Naive B cell (primary cell): Measurements from ENCODE around the gene PRRC2B. TPM values are rescaled to one million over a fixed set of nuclear protein-coding genes. Genes with fewer than 3 reads are reported as not detected.
"Not testable (repeated sequence)": the region's sequence is repeated elsewhere in the genome, so short reads cannot be mapped to it uniquely, and the experiment has no call there.

ENCODE experiments used
- ATAC-seq, 2 donors: fragments of 150-1000 bp; cut with Tn5 transposase; 2 replicates each; pipeline ENCODE4 v1.10.0; 2021; ENCODE audit warnings: low read depth in 2 of 2, mild to moderate bottlenecking in 2 of 2, moderate library complexity in 2 of 2
- DNase-seq: peaks from one replicate; pipeline ENCODE4 v3.0.0; 2022
- H3K27ac Mint-ChIP-seq, 6 donors: one replicate each; pipeline ENCODE4 v1.8.0; 2020 to 2022; ENCODE audit warnings: mild to moderate bottlenecking in 6 of 6, mixed read lengths in 6 of 6, moderate library complexity in 5 of 6, inconsistent platforms in 2 of 6
- H3K27me3 Mint-ChIP-seq, 3 donors: one replicate each; pipeline ENCODE4 v1.8.0; 2021 to 2022; ENCODE audit warnings: mixed read lengths in 3 of 3, mild to moderate bottlenecking in 1 of 3
- H3K36me3 Mint-ChIP-seq, 2 donors: one replicate each; pipeline ENCODE4 v1.8.0; 2020 to 2022; ENCODE audit warnings: mixed read lengths in 2 of 2, inconsistent platforms in 1 of 2, mild to moderate bottlenecking in 1 of 2
- H3K4me1 Mint-ChIP-seq, 3 donors: one replicate each; pipeline ENCODE4 v1.8.0; 2020 to 2022; ENCODE audit warnings: mixed read lengths in 3 of 3, inconsistent platforms in 1 of 3, mild to moderate bottlenecking in 1 of 3, moderate library complexity in 1 of 3
- H3K4me3 Mint-ChIP-seq, 8 donors: one replicate each; pipeline ENCODE4 v1.8.0; 2020 to 2022; ENCODE audit warnings: mild to moderate bottlenecking in 8 of 8, mixed read lengths in 8 of 8, moderate library complexity in 8 of 8, inconsistent platforms in 2 of 8
- H3K9me3 Mint-ChIP-seq, 7 donors: one replicate each; pipeline ENCODE4 v1.8.0; 2020 to 2022; ENCODE audit warnings: mixed read lengths in 7 of 7, mild to moderate bottlenecking in 5 of 7, inconsistent platforms in 2 of 7, moderate library complexity in 1 of 7
- polyA plus RNA-seq, 6 donors: library from polyadenylated mRNA; unstranded; fragments of 300-500 nt; fragmentation: Illumina TruSeq; gene quantifications; one replicate each; pipeline ENCODE4 v1.2.3, GENCODE V29; 2021; ENCODE audit warnings: low read depth in 6 of 6

PRRC2B gene
- polyA plus RNA-seq, 6 donors from 2014 or later: 6.9 to 52.8 (median 15.4) TPM

DNA sequence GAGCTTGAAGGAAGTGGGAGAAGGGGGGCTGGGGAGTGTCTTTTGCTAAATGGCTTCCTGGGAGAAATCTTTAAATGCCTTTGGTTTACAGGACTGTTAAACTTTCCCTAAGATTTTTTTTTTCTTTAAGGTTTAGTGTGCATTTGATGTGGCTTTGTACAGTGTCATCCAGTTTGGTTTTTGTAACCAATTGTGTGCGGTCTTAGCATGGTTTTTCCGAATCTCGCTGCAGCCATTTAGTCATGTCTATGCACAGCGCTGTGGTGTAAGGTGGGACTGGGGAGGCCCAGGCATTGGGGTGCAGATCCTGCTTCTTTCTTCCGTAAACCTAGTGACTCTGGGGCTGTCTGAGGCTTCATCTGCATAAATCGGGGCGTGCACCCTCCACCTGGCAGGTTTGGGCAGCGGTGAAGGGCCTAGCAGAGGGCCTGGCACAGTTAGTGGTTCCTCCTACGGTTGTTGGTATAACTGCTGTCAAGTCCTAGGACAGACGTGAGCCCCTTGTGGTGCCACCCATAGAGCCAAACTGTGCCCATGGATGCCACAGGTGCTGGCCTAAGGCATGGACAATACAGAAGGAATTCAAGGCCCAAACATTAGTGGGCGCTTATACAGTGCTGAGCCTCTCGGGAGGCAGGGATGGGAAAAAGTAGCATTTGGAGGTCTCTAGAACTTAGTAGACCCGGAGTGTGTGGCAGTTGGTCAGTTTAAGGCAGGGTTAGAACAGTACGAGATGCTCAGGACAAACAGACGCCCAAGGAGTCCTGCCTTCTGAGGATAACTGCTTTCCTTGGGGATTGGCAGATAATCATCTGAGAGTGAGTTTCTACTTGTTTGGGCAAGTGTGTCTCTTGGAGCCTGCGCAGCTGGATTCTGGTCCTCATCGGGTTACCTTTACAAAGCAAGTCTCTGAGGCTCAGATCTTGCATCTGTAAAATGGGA is 1.5 kb downstream of the PRRC2B start:
- H3K36me3 Mint-ChIP-seq: no peaks in the 10 kb centered on the region
- H3K9me3 Mint-ChIP-seq: no peaks in the 10 kb centered on the region
- peaks cover 53 to 62% (median 54%) of the 10 kb centered on the region in 3 donors for H3K4me1 Mint-ChIP-seq
- no peaks in the 10 kb centered on the region for H3K27me3 Mint-ChIP-seq
- H3K27ac Mint-ChIP-seq: peak overlapping the region; percentile 89 to 99 (median 98)
- DNase-seq (peak; percentile 89), ATAC-seq (peak; percentile 79 to 82)
- peak overlapping the region; percentile 79 to 95 (median 94) for H3K4me3 Mint-ChIP-seq

DNA sequence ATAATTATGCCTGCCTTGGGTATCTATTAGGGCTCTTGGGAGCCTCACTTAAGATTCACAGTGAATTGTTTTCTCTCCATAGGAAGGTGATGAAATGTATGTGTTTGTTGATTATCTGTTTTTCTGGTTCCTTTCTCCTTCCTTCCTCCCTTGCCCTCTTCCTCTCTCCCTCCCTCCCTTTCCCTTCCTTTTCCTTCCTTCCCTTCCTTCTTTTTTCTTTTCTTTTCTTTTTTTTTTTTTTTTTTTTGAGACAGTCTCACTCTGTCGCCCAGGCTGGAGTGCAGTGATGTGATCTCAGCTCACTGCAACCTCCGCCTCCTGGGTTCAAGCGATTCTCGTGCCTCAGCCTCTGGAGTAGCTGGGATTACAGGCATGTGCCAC is 2.2 kb downstream of the PRRC2B start:
- not testable (repeated sequence) for ATAC-seq, DNase-seq, H3K36me3 Mint-ChIP-seq, H3K9me3 Mint-ChIP-seq, H3K27me3 Mint-ChIP-seq
- H3K4me3 Mint-ChIP-seq: peak overlapping the region; percentile 79 to 95 (median 94)
- peak overlapping the region; percentile 44 to 99 (median 96) for H3K27ac Mint-ChIP-seq
- H3K4me1 Mint-ChIP-seq: peaks cover 54 to 68% (median 61%) of the 10 kb centered on the region in 3 donors

DNA sequence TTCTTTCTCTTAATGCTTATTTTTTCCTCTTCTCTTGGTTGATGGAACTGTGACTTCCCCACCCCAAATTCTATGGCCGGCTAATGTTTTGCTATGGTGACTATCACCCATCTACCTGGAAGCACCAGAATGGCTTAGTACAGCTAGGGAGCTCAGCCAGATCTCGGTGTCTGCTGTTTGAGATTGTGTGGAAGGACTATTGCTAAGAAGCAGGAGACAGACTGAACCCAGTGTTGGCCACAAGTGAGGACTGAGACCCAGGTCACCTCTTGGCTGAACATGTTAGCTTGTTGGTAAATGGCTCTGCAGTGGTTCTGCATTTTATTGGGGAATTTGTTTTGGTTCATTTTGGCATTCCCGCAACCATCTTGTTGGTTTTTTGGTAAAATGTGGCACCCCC is 2.7 kb downstream of the PRRC2B start:
- H3K27ac Mint-ChIP-seq: peak overlapping the region; percentile 27 to 98 (median 86)
- ATAC-seq (no peak), DNase-seq (no peak)
- H3K27me3 Mint-ChIP-seq: no peaks in the 10 kb centered on the region
- no peaks in the 10 kb centered on the region for H3K36me3 Mint-ChIP-seq
- H3K4me3 Mint-ChIP-seq: peak overlapping the region; percentile 30 to 95 (median 72)
- H3K9me3 Mint-ChIP-seq: no peaks in the 10 kb centered on the region
- peaks cover 57 to 71% (median 64%) of the 10 kb centered on the region in 3 donors for H3K4me1 Mint-ChIP-seq

DNA sequence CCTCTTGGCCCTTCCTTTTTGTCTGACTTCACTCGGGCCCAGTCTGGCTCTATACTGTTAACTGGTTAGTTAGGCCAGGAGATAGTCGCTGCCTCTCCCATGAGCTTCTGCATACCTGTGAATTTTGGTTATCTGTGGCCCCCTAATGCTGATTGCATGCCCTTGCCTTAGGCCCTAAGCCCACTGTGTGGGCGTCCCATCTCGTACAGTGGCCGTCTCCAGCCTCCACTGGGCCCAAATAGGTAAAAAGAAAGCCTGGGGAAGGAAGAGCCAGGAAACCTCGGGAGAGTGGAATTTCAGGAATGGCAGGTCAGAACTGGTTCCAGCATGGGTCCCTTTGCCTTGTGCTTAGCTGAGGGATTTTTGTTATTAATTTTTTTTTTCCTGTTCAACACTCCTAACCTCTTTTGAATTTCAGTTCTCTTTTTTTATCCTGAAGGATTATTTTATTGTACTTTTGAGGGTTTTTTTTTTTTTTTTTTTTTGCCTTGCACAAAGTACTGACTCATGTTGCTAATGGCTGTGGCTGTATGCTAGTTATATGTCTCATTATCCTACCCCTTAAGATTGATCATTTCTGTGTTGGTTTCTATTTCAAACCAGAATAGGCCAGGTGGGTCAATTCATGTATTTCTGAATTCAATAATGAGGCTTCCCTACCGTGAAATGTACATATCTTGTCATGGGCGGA is 3.4 kb downstream of the PRRC2B start:
- no peak for ATAC-seq
- Mint-ChIP-seq H3K4me3 (peak overlapping the region; percentile 15 to 95 (median 73)), H3K27ac (peak overlapping the region; percentile 9 to 98 (median 86)), H3K27me3 (no peaks in the 10 kb centered on the region), H3K4me1 (peaks cover 58 to 78% (median 70%) of the 10 kb centered on the region in 3 donors), H3K36me3 (no peaks in the 10 kb centered on the region), H3K9me3 (no peaks in the 10 kb centered on the region)
- no peak for DNase-seq

DNA sequence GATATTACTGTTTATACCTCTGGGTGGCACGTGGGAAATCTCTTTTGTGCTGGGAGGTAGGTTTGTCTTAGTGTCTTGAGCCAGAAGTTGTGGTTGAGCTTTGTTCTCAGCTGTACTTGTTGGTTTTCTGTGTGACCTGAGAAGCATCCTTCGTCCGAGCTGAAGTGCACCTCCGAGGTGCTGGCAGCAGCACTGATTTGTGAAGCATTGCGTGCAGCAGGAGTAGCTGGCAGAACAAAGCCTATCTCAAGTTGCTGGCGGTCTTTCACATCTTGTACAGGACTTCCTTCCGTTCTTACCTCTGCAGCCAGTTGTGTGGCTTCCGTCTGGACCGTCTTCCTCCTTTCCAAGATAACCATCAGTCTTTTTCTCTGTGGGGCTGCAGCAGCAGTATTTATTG is 4.3 kb downstream of the PRRC2B start:
- Mint-ChIP-seq H3K9me3 (no peaks in the 10 kb centered on the region), H3K27ac (peak overlapping the region; percentile 33 to 98 (median 89)), H3K4me1 (peaks cover 63 to 82% (median 77%) of the 10 kb centered on the region in 3 donors), H3K4me3 (peak overlapping the region; percentile 36 to 92 (median 82)), H3K36me3 (no peaks in the 10 kb centered on the region), H3K27me3 (no peaks in the 10 kb centered on the region)
- DNase-seq (peak; percentile 41), ATAC-seq (peak in 1 of 2 donors; percentile 3)

DNA sequence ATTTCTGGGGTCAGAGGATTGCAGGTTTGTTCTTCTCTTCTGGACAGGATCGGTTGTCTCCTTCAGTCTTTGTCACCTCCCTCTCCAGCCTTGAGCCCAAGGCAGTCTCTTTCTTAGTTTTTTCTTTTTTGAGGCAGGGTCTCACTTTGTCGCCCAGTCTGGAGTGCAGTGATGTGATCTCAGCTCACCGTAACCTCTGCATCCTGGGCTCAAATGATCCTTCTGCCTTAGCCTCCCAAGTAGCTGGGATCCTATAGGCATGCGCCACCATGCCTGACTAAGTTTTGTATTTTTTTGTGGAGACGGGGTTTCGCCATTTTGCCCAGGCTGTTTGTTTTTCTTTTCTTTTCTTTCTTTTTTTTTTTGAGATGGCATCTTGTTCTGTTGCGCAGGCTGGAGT is 6.1 kb downstream of the PRRC2B start:
- Mint-ChIP-seq H3K4me1 (peaks cover 66 to 94% (median 75%) of the 10 kb centered on the region in 3 donors), H3K36me3 (no peaks in the 10 kb centered on the region), H3K27me3 (no peaks in the 10 kb centered on the region), H3K4me3 (peak overlapping the region in 3 of 8 donors; percentile 39 to 43 (median 40)), H3K9me3 (no peaks in the 10 kb centered on the region), H3K27ac (peak overlapping the region in 2 of 6 donors; percentile 18 to 58)
- DNase-seq (no peak), ATAC-seq (no peak)

DNA sequence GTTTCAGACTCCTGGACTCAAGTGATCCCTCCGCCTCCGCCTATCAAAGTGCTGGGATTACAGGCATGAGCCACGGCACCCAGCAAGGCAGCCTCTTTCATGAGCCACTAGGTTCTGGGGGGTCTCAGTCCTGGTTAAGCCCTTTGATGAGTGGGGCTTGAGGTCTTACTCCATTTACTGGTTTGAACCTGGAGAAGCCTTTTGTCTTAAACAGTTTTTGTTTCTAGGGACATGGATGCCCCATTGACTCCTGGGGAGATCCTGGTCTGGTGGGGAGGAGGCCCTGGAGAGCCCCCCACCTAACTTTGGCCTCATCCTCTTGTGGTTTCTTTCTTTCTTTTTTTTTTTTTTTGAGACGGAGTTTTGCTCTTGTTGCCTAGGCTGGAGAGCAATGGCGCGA is 6.7 kb downstream of the PRRC2B start:
- Mint-ChIP-seq H3K9me3 (no peaks in the 10 kb centered on the region), H3K4me3 (no peak overlapping the region), H3K27ac (peak overlapping the region in 4 of 6 donors; percentile 13 to 72 (median 48)), H3K4me1 (peaks cover 67 to 94% (median 75%) of the 10 kb centered on the region in 3 donors), H3K27me3 (no peaks in the 10 kb centered on the region), H3K36me3 (no peaks in the 10 kb centered on the region)
- DNase-seq: no peak
- ATAC-seq: no peak

DNA sequence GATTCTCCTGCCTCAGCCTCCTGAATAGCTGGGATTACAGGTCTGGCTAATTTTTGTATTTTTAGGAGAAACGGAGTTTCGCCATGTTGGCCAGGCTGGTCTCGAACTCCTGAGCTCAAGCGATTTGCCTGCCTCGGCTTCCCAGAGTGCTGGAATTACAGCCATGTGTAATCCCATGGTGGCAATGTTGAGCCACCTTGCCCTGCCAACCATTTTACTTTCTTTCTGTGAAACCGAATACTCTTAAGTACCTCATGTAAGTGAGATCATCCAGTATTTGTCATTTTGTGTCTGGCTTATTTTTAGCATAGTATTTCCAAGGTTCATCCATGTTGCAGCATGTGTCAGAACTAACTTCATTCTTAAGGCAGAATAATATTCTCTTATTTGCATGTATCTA is 8.2 kb downstream of the PRRC2B start:
- H3K4me3 Mint-ChIP-seq: peak overlapping the region in 2 of 8 donors; percentile 14 to 59

DNA sequence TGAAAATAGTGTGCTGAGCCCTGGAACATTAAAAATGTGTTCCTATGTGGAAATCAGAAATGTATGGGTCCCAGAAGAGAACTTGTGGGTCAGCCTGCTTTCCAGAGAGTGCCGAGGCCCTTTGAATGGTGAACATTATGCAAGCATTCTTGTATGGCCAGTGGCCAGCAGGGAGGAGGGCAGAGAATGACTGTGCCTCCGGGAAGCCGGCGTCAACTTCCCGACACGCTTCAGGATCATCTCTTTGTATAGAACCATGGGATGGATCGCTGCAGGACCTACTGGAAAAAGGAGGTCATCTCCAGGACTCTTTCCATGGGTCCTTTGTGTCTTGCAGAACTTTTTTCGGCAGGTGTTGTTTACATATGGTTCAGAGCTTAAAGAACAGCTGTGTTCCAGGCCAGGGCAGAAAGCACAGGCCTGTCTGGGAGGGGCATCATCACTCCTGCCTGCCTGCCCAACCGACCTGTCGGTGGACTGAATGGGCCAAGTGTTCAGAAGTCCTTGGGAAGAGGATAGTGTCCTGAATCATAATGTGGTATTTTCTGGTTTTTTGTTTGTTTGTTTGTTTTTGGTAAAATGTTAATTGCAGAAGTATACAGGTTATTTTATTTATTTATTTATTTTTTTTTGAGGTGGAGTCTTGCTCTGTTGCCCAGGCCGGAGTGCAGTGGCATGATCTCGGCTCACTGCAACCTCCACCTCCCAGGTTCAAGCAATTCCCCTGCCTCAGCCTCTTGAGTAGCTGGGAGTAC is 9.0 kb downstream of the PRRC2B start:
- Mint-ChIP-seq H3K9me3 (no peaks in the 10 kb centered on the region), H3K36me3 (no peaks in the 10 kb centered on the region), H3K4me3 (peak overlapping the region in 7 of 8 donors; percentile 16 to 77 (median 52)), H3K27ac (peak overlapping the region in 3 of 6 donors; percentile 61 to 76 (median 72)), H3K27me3 (no peaks in the 10 kb centered on the region), H3K4me1 (peaks cover 67 to 94% (median 77%) of the 10 kb centered on the region in 3 donors)
- no peak for DNase-seq
- ATAC-seq: no peak

More for the DNA sequence above, 8.2 kb downstream of the PRRC2B start:
- peaks cover 67 to 94% (median 77%) of the 10 kb centered on the region in 3 donors for H3K4me1 Mint-ChIP-seq
- no peaks in the 10 kb centered on the region for H3K27me3 Mint-ChIP-seq
- no peak for DNase-seq
- H3K36me3 Mint-ChIP-seq: no peaks in the 10 kb centered on the region
- no peaks in the 10 kb centered on the region for H3K9me3 Mint-ChIP-seq
- H3K27ac Mint-ChIP-seq: peak overlapping the region in 1 of 6 donors; percentile 61
- no peak for ATAC-seq

DNA sequence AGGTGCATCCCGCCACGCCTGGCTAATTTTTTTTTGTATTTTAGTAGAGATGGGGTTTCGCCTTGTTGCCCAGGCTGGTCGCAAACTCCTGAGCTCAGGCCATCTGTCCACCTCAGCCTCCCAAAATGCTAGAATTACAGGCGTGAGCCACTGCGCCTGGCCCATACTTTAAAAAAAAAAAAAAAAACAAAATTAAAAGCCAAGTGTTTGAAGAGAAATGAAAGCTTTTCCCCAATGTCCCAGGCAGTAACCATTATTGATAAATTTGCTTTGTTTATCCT is 9.5 kb downstream of the PRRC2B start:
- Mint-ChIP-seq H3K9me3 (no peaks in the 10 kb centered on the region), H3K27ac (no peak overlapping the region), H3K27me3 (no peaks in the 10 kb centered on the region), H3K36me3 (no peaks in the 10 kb centered on the region), H3K4me1 (peaks cover 67 to 94% (median 77%) of the 10 kb centered on the region in 3 donors), H3K4me3 (peak overlapping the region in 3 of 8 donors; percentile 28 to 83 (median 53))
- DNase-seq: no peak
- no peak for ATAC-seq

DNA sequence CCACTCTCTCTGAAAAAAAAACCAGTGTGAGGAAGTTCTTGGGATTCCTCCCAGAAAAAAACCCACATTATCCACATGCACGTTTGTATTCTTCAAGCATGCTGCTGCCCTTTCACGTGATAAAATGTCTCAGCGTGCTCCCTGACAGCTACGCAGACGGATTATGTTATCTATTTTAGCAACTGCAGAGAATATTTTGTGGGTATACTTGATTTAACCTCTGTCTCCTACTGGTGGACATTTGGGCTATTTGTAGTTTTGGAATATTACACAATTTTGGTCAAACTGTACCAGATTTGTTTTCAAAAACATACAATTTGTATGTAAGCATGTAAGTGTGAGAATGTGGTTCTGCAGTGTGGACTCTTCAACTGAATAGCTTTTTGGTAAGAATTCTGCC is 10.7 kb downstream of the PRRC2B start:
- Mint-ChIP-seq H3K27me3 (no peaks in the 10 kb centered on the region), H3K9me3 (no peaks in the 10 kb centered on the region), H3K4me3 (peak overlapping the region in 3 of 8 donors; percentile 26 to 56 (median 45)), H3K36me3 (no peaks in the 10 kb centered on the region), H3K4me1 (peaks cover 65 to 96% (median 83%) of the 10 kb centered on the region in 3 donors), H3K27ac (peak overlapping the region in 1 of 6 donors; percentile 75)
- ATAC-seq (no peak), DNase-seq (no peak)

DNA sequence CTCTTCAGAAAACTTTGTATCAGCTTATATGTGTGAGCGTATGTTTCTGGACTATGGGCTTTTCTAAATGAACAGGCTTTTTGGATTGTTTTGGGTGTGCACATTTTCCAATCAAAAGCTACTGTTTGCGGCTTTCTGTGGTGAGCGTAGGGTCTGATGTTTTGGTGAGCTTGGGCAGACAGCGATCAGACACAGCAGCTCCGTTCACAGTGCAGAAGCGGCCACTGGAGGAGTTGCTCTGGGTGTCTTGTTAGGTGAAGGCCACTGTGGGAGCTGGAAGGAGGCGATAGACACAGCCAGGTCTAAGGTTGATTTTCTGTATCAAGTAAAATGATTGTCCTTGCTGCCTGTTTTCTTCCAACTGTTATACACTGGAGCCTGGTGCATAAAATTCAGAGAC is 11.1 kb downstream of the PRRC2B start:
- peaks cover 65 to 97% (median 84%) of the 10 kb centered on the region in 3 donors for H3K4me1 Mint-ChIP-seq
- no peaks in the 10 kb centered on the region for H3K36me3 Mint-ChIP-seq
- no peaks in the 10 kb centered on the region for H3K9me3 Mint-ChIP-seq
- H3K27ac Mint-ChIP-seq: peak overlapping the region in 1 of 6 donors; percentile 75
- DNase-seq (no peak), ATAC-seq (no peak)
- peak overlapping the region in 4 of 8 donors; percentile 26 to 70 (median 50) for H3K4me3 Mint-ChIP-seq
- H3K27me3 Mint-ChIP-seq: no peaks in the 10 kb centered on the region

DNA sequence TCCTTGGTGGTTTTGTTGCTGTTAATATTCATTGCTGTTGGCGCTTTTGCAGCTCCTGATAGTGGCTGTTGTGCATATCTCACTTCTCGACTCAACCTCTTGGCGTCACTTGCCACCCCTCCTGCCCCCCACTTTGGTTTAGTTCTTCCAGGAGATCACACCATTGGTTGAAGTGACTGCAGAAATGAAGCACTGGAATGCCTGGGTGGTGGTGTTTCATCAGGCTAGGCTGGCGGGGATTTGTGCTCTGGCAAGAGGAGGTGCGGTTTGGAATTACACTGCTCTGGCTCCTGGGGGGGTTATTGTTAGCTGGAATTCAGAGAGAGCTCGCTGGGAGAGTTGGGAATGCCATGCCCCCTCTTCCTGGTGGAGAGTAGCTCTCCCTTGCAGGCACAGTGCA is 11.5 kb downstream of the PRRC2B start:
- ATAC-seq (no peak), DNase-seq (no peak)
- H3K27me3 Mint-ChIP-seq: no peaks in the 10 kb centered on the region
- H3K4me3 Mint-ChIP-seq: peak overlapping the region in 2 of 8 donors; percentile 43 to 67
- peaks cover 66 to 97% (median 84%) of the 10 kb centered on the region in 3 donors for H3K4me1 Mint-ChIP-seq
- no peaks in the 10 kb centered on the region for H3K36me3 Mint-ChIP-seq
- H3K9me3 Mint-ChIP-seq: no peaks in the 10 kb centered on the region
- peak overlapping the region in 2 of 6 donors; percentile 75 to 82 for H3K27ac Mint-ChIP-seq
